ENCODE results near the gene ACTR6. TPM values are rescaled to one million over a fixed set of nuclear protein-coding genes. Genes with fewer than 3 reads are reported as not detected.
"Not testable (repeated sequence)": the region's sequence is repeated elsewhere in the genome, so short reads cannot be mapped to it uniquely, and the experiment has no call there.

The ACTR6 gene
- total and polyA plus RNA-seq, 2 experiments from 2014 or later, result 25.1 to 29.7 TPM

- H3K4me3 ChIP-seq, result no peak overlapping the region
- H3K79me2 ChIP-seq (ENCODE audit: insufficient read depth), result no peaks in the 10 kb centered on the region
- H3K36me3 ChIP-seq (ENCODE audit: low read depth), result peaks cover 17% of the 10 kb centered on the region; the same call in 1 of the 2 replicates
- no peak overlapping the region for H3K4me2 ChIP-seq (ENCODE audit: unreplicated experiment)
- no peak for DNase-seq
- TF ChIP-seq EZH2phosphoT487 (IDR thresholded peaks at IDR 0.05; ENCODE audit: insufficient read depth, low read depth) (no peak), EZH2 (IDR thresholded peaks at IDR 0.05; ENCODE audit: insufficient read depth, poor library complexity, severe bottlenecking) (no peak)
- H3K4me1 ChIP-seq (ENCODE audit: insufficient read depth), result no peaks in the 10 kb centered on the region
- no peak overlapping the region for H3K27ac ChIP-seq
- H3F3A ChIP-seq (ENCODE audit: insufficient read depth), result no peaks in the 10 kb centered on the region
- in situ Hi-C loops (cut with MboI), result no loop called here
- no peaks in the 10 kb centered on the region for H3K27me3 ChIP-seq (replicated peaks; ENCODE audit: insufficient read depth)
- no peaks in the 10 kb centered on the region for H3K9me3 ChIP-seq (ENCODE audit: low read depth)
- H2AFZ ChIP-seq, result no peak overlapping the region
- no peaks in the 10 kb centered on the region for H3K9me2 ChIP-seq (ENCODE audit: insufficient read depth)
- H4K20me1 ChIP-seq (ENCODE audit: insufficient read depth), result no peaks in the 10 kb centered on the region
- no peak overlapping the region for H3K9ac ChIP-seq
Observed at GRCh38 chr12:100225491-100225890, 24.9 kb downstream of the ACTR6 start.

- H3K79me2 ChIP-seq (ENCODE audit: insufficient read depth), result no peaks in the 10 kb centered on the region
- no peaks in the 10 kb centered on the region for H3K9me3 ChIP-seq (ENCODE audit: low read depth)
- H3K27me3 ChIP-seq (replicated peaks; ENCODE audit: insufficient read depth), result no peaks in the 10 kb centered on the region
- no peaks in the 10 kb centered on the region for H3K9me2 ChIP-seq (ENCODE audit: insufficient read depth)
- in situ Hi-C loops (cut with MboI), result no loop called here
- WGBS, 2 experiments (ENCODE audit: low coverage in 1 of 2, low lambda C conversion rate in 2 of 2, missing lambda C conversion rate in 2 of 2), result 91 to 94% methylated on average over 5 of the region's 5 CpGs
- H3K4me2 ChIP-seq (ENCODE audit: unreplicated experiment), result no peak overlapping the region
- peaks cover under 1% of the 10 kb centered on the region; the same call in 1 of the 2 replicates for H3K4me1 ChIP-seq (ENCODE audit: insufficient read depth)
- H2AFZ ChIP-seq, result no peak overlapping the region
- H3K27ac ChIP-seq, result no peak overlapping the region
- no peaks in the 10 kb centered on the region for H3F3A ChIP-seq (ENCODE audit: insufficient read depth)
- H3K36me3 ChIP-seq (ENCODE audit: low read depth), result peaks cover 7% of the 10 kb centered on the region; the same call in 1 of the 2 replicates
- H3K4me3 ChIP-seq, result no peak overlapping the region
- H4K20me1 ChIP-seq (ENCODE audit: insufficient read depth), result no peaks in the 10 kb centered on the region
- TF ChIP-seq EZH2 (IDR thresholded peaks at IDR 0.05; ENCODE audit: insufficient read depth, poor library complexity, severe bottlenecking) (no peak), EZH2phosphoT487 (IDR thresholded peaks at IDR 0.05; ENCODE audit: insufficient read depth, low read depth) (no peak)
- peak; percentile 22 for DNase-seq
- no peak overlapping the region for H3K9ac ChIP-seq
Observed at GRCh38 chr12:100229036-100229635, 28.5 kb downstream of the ACTR6 start.

GRCh38 chr12:100229876-100230275 is 29.3 kb downstream of the ACTR6 start:
- H3K79me2 ChIP-seq (ENCODE audit: insufficient read depth), result no peaks in the 10 kb centered on the region
- peak; percentile 18 for DNase-seq
- WGBS, 2 experiments (ENCODE audit: low coverage in 1 of 2, low lambda C conversion rate in 2 of 2, missing lambda C conversion rate in 2 of 2), result 78 to 80% methylated on average over 4 of the region's 4 CpGs
- in situ Hi-C loops (cut with MboI), result no loop called here
- H3K4me1 ChIP-seq (ENCODE audit: insufficient read depth), result peaks cover 6% of the 10 kb centered on the region
- no peak for TF ChIP-seq EZH2 (IDR thresholded peaks at IDR 0.05; ENCODE audit: insufficient read depth, poor library complexity, severe bottlenecking)
- TF ChIP-seq EZH2phosphoT487 (IDR thresholded peaks at IDR 0.05; ENCODE audit: insufficient read depth, low read depth), result no peak
- no peaks in the 10 kb centered on the region for H3K27me3 ChIP-seq (replicated peaks; ENCODE audit: insufficient read depth)
- H3K9ac ChIP-seq, result no peak overlapping the region
- no peak overlapping the region for H3K4me3 ChIP-seq
- no peak overlapping the region for H3K4me2 ChIP-seq (ENCODE audit: unreplicated experiment)
- no peak overlapping the region for H3K27ac ChIP-seq
- H3K9me3 ChIP-seq (ENCODE audit: low read depth), result no peaks in the 10 kb centered on the region
- no peaks in the 10 kb centered on the region for H3F3A ChIP-seq (ENCODE audit: insufficient read depth)
- peaks cover 5% of the 10 kb centered on the region; the same call in 1 of the 2 replicates for H3K36me3 ChIP-seq (ENCODE audit: low read depth)
- H3K9me2 ChIP-seq (ENCODE audit: insufficient read depth), result no peaks in the 10 kb centered on the region
- H4K20me1 ChIP-seq (ENCODE audit: insufficient read depth), result no peaks in the 10 kb centered on the region
- H2AFZ ChIP-seq, result no peak overlapping the region

GRCh38 chr12:100231873-100232272 is 31.3 kb downstream of the ACTR6 start:
- H4K20me1 ChIP-seq (ENCODE audit: insufficient read depth); H3K27ac ChIP-seq; H3K9me2 ChIP-seq (ENCODE audit: insufficient read depth); H3K4me1 ChIP-seq (ENCODE audit: insufficient read depth); H3K4me3 ChIP-seq; H3F3A ChIP-seq (ENCODE audit: insufficient read depth); H3K79me2 ChIP-seq (ENCODE audit: insufficient read depth); H3K4me2 ChIP-seq (ENCODE audit: unreplicated experiment); H3K9ac ChIP-seq; in situ Hi-C loops (cut with MboI); H3K27me3 ChIP-seq (replicated peaks; ENCODE audit: insufficient read depth); H3K36me3 ChIP-seq (ENCODE audit: low read depth); H2AFZ ChIP-seq; H3K9me3 ChIP-seq (ENCODE audit: low read depth); DNase-seq: not testable (repeated sequence)
- WGBS, 2 experiments (ENCODE audit: low coverage in 1 of 2, low lambda C conversion rate in 2 of 2, missing lambda C conversion rate in 2 of 2), result 90 to 96% methylated on average over 3 of the region's 3 CpGs

GRCh38 chr12:100234166-100234565 is 33.6 kb downstream of the ACTR6 start:
- in situ Hi-C loops (cut with MboI), result no loop called here
- Histone ChIP-seq H3K27me3 (replicated peaks; ENCODE audit: insufficient read depth) (no peaks in the 10 kb centered on the region), H3K4me1 (ENCODE audit: insufficient read depth) (peaks cover 6% of the 10 kb centered on the region), H3K4me2 (ENCODE audit: unreplicated experiment) (peak overlapping the region; percentile 85), H3K9me2 (ENCODE audit: insufficient read depth) (no peaks in the 10 kb centered on the region), H3K9me3 (ENCODE audit: low read depth) (no peaks in the 10 kb centered on the region), H4K20me1 (ENCODE audit: insufficient read depth) (no peaks in the 10 kb centered on the region), H3K4me3 (peak overlapping the region; percentile 65), H3K79me2 (ENCODE audit: insufficient read depth) (no peaks in the 10 kb centered on the region), H2AFZ (peak overlapping the region; percentile 80), H3K9ac (peak overlapping the region; percentile 51), H3K27ac (peak overlapping the region; percentile 45), H3K36me3 (ENCODE audit: low read depth) (no peaks in the 10 kb centered on the region), H3F3A (ENCODE audit: insufficient read depth) (no peaks in the 10 kb centered on the region)
- 1 to 5% methylated on average over 3 of the region's 3 CpGs for whole genome bisulfite sequencing, 2 experiments (ENCODE audit: low coverage in 1 of 2, low lambda C conversion rate in 2 of 2, missing lambda C conversion rate in 2 of 2)
- TF ChIP-seq EZH2 (IDR thresholded peaks at IDR 0.05; ENCODE audit: insufficient read depth, poor library complexity, severe bottlenecking) (no peak), EZH2phosphoT487 (IDR thresholded peaks at IDR 0.05; ENCODE audit: insufficient read depth, low read depth) (no peak)
- DNase-seq, result peak; percentile 79

Data from GM23248 (cell line).